NCI-H2029 treated with DMSO at 0.1 percent for 48 hours (cell line): Measurements from ENCODE around the gene SYT6.

ENCODE experiments used
- DNase-seq: peaks from one replicate; lab custom pipeline; 2025; lab: John Stamatoyannopoulos, UW

Gene SYT6

GRCh38 chr1:114117654-114118053 is 36.0 kb downstream of the SYT6 start:
- no peak for DNase-seq

- DNase-seq: no peak
Observed at GRCh38 chr1:114116086-114116485, 37.6 kb downstream of the SYT6 start.

- no peak for DNase-seq
Observed at GRCh38 chr1:114114185-114115094, 39.2 kb downstream of the SYT6 start.

- DNase-seq: peak; percentile 15
Observed at GRCh38 chr1:114113411-114114184, 40.1 kb downstream of the SYT6 start.

GRCh38 chr1:114112775-114113174 is 40.9 kb downstream of the SYT6 start:
- DNase-seq: no peak

DNA sequence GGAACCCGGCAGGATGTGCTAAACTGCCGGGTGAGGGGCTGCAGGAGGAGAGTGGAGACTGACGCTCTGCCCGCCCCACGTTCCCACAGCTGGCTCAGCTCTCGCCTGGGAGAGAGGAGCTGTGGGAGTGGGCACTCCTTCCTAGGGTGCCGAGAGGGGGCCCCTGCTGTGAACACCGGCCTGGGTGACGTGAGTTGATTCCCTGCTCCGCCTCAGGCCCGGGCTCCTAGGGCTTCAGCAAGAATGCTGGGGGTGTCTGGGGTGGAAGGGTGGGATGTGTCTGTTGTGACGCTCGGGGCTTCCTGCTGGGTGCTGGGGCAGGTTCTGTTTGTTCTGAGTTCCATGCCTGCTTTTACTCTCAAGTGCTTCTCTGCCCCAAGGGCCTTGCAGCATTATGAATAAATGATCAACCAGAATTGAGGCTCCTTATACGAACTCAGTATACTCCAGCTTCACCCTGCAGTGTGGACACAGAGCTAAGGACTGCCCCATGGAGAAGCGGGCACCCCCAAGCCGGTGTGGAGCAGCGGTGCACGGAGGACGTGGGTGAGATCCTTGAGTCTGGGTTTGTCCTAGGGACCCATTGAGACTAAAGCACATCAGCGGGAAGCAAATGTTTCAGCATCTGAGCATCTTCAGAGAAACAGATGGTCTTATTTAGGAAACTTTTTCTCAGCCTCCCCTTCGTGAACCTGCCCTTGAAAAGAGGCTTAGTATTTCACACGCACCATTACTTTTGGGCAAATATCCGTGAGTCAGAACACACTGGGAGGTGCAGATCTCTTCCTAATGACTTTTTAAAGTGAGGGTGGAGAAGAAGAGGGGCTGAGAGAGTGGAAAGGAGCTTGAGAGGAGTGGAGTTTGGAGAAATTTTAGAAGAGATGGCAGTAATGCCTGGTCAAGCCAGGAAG is 41.7 kb downstream of the SYT6 start:
- DNase-seq: no peak

DNA sequence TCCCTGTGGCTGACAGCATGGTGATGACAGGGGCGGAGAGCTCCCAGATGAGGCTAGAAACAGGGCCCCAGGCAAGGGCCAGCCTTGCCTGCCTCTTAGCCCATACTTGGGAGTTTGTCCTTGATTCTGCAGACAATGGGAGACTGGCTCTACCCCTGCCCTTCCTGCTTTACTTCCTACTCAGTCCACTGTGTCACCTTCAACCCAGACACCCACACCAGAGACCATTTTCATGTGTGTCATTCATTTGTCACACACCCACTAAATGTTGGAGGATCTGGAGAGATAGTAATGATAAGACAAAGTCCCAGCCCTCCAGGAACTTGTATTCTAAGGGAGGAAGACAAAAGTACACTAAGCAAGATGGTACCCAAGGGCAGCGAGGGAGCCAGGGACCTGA is 43.7 kb downstream of the SYT6 start:
- no peak for DNase-seq

GRCh38 chr1:114108751-114109255 is 44.9 kb downstream of the SYT6 start:
- DNase-seq: no peak

DNA sequence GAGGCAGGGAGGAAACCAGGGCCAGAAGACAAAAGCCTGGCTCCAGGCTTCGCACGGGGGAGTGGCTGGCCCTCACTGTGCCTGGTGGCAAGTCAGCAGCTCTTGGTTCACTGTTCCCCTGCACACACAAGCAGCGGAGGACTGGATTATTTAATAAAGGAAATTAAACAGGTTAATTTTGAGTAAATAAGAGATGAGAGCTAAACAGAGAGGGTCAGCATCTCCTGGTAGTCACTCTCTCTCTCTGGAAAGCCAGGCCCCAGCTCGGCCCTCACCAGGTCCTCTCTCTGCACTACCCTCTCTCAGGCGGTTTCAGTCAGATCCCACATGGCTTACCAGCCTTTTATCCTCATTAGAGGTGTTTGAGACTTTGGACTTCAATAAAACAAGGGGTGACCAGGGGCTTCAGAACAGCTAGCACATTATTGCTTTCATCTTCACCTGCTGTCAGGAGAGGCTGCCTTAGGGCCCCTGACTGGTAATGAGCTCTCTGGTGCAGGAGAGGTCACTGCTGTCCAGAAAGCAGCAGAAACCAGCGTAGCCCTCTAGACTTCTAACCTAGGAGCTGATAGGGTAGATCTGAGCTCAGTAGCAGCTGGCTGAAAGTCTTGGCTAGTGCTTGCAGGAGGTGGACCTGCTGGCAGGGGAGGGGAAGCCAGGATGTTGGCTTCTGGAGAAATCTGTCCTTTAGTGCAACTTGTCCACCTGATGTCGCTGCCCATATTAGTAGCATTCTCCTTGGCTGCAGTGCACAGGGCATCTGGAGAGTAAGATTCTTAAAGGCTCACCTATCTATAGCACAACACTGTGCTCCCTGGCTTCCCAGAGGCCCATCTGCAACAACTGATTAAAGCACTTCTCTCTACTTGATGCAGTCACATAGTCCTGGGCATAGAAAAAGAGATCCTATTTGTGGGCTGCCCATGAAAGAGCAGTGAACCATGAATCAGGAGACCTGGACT is 45.9 kb downstream of the SYT6 start:
- no peak for DNase-seq

GRCh38 chr1:114105421-114105979 is 48.2 kb downstream of the SYT6 start:
- no peak for DNase-seq

GRCh38 chr1:114104949-114105348 is 48.7 kb downstream of the SYT6 start:
- DNase-seq: no peak

DNA sequence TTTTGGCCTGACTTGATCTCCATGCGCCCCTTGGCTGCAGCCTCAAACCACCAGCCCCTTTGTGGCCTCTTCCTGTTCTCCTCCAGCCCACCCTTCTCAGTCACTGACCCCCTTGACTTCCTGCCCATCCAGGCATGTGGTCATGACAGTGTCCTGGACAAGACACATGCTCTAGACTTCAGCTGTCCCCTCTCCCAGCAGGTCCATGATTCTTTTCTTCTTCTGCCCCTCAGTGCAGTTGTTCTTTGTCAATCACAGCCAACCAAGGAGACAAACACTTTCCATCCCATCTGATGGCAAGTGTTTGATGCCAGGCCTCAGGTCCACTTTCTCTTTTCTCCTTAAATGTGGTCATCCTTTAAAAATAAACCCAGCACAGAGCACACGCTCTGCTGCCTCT is 49.7 kb downstream of the SYT6 start:
- no peak for DNase-seq

DNA sequence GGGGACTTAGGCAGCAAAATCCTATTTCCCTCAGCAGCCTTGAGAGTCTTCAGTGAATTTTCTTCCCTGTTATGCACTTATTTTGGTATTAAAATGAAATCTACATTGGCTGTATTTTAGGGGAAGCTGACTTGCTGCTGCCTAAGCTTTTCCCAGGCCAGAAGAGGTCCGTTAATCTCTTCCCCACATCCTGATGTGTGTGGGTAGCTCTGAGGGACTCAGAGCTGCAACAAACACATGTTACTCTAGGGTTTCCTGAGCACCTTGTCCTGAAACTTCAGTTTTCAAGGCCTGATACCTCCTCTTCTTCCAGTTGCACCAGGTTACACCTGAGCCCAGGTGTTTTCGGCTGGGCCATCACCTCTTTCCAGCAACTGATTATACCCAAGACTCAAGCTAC is 51.5 kb downstream of the SYT6 start:
- DNase-seq: no peak

GRCh38 chr1:114100148-114100547 is 53.5 kb downstream of the SYT6 start:
- DNase-seq: no peak

- DNase-seq: no peak
Observed at GRCh38 chr1:114099268-114099667, 54.4 kb downstream of the SYT6 start.

DNA sequence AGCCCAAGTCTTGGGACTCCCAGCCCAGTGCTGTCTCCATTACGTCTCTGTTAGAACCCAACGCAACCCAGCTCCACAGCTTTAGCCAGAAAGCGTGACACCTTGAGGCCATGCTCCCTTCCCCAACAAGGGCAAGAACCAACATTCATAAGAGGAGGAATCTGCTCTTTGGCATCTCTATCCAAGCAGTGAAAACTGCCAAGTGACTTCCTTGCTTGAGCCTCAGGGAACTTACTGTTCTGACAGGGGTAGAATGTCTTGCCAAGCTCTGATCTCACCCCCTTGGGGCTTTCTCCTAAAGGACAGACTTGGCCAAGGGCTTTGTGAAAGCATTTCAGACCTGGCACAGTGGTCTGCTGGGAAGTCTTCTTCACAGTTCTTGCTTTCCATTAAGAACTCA is 56.6 kb downstream of the SYT6 start:
- DNase-seq: no peak

DNA sequence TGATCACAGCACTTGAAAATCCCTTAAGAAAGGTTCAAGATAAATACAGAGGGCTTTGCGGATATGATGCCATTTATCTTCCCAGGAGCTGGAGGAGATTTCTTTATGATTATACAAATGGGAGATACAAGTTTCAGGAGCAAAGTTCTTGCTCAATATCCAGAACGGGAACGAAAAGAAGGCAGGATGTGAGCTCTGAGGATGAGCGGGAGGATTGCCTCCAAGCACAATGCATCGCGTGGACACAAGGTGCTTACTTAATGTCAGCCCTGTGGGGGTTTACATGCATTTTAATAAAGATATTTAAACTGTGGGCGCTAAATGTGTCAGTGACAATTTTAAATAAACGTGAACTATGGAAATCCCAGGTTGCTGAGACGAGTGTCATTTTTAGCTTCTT is 59.0 kb downstream of the SYT6 start:
- no peak for DNase-seq

DNA sequence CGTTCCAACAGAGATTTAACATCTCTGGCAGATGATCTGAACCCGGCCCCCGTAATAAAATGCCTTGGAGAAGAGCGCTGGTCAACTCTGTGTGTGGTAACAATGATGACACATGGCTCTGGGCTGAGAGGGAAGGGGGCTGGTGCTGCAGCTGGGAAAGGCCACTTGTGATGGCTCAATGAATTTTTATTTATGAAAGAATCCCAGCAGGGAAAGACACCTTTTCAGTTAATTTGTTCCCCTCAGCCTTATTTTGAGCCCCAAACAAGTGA is 59.4 kb downstream of the SYT6 start:
- no peak for DNase-seq

DNA sequence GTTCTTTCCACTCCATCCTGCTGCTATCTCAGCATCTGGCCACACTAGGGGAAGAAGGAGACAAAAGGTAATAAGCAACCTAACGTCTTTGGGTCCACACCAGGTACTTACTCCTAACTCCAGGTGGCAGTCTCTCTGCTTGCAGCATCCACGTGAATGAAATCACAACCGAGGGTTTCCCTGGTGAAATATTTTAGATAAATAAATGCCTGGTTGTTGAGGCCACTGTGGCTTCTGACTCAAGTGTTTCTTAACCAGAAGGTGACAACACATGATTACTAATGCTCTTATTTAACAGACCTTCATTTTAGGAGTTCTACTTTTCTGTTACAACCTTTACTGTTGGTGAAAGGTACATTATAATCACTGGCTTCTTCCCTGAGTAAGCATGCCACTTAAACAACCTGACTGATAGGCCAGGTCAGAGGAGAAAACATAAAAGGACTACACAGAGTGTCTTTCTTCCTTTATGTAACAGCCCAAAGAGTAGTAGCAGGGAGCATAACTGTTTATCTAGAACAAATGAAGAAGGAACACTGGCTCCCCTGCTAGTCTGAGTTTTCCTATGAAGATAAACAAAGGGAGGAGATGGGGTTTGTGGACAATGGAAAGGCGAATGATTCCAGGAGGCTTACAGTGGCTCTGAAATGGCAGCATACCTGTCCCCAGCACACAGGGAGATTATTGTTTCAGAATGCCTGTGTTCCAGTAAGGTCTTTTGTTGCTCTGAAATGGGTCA is 59.9 kb downstream of the SYT6 start:
- DNase-seq: no peak
